A673 (cell line): ENCODE data around the gene MOGAT3. TPM values are rescaled to one million over a fixed set of nuclear protein-coding genes. Genes with fewer than 3 reads are reported as not detected.

Source experiments
- BruUV-seq: library from RNA; stranded (reverse); fragments of 400-500 nt; replicated peaks from 2 replicates; lab custom pipeline; 2021; lab: Mats Ljungman, UMichigan
- CTCF ChIA-PET: fragments of 300-600 bp; sonication (Branson Sonifier 250); formaldehyde crosslinking; loops from one replicate; lab custom pipeline; 2022; ENCODE audit warnings: antibody characterized with exemption; lab: Charles Lee
- POLR2A ChIA-PET: fragments of 300-600 bp; sonication (Branson Sonifier 250); formaldehyde crosslinking; loops from one replicate; lab custom pipeline; 2022; ENCODE audit warnings: antibody characterized with exemption; ENCODE audit not compliant: low non-redundant PET; lab: Charles Lee
- DNase-seq: peaks from one replicate; pipeline ENCODE4 v3.0.0-alpha.2; 2015; ENCODE audit warnings: low spot score
- H3K27ac ChIP-seq: fragments of 200-600 bp; sonication (generic); 2 replicates; pipeline ENCODE4 v1.5.1; 2016; ENCODE audit warnings: mixed run types, low read depth, mild to moderate bottlenecking, mixed read lengths, antibody characterized with exemption, low read length; ENCODE audit not compliant: poor library complexity, severe bottlenecking
- H3K27me3 ChIP-seq: fragments of 200-600 bp; sonication (generic); replicated peaks from 2 replicates; pipeline ENCODE4 v1.6.1; 2017; ENCODE audit warnings: mixed run types, low read depth, mild to moderate bottlenecking, mixed read lengths, antibody characterized with exemption, low read length; ENCODE audit not compliant: insufficient read depth, poor library complexity
- H3K36me3 ChIP-seq: fragments of 200-600 bp; sonication (generic); 2 replicates; pipeline ENCODE4 v1.6.1; 2016; ENCODE audit warnings: mixed run types, mild to moderate bottlenecking, mixed read lengths, antibody characterized with exemption, low read length; ENCODE audit not compliant: insufficient read depth, poor library complexity, severe bottlenecking
- H3K4me1 ChIP-seq: fragments of 200-600 bp; sonication (generic); 2 replicates; pipeline ENCODE4 v1.6.1; 2017; ENCODE audit warnings: mixed run types, mild to moderate bottlenecking, mixed read lengths, antibody characterized with exemption, low read length; ENCODE audit not compliant: insufficient read depth, poor library complexity, severe bottlenecking
- H3K4me3 ChIP-seq: fragments of 200-600 bp; sonication (generic); 2 replicates; pipeline ENCODE4 v1.5.1; 2016; ENCODE audit warnings: low read depth, mixed run types, mild to moderate bottlenecking, mixed read lengths, low read length; ENCODE audit not compliant: poor library complexity, severe bottlenecking
- H3K9me3 ChIP-seq: fragments of 200-600 bp; sonication (generic); 2 replicates; pipeline ENCODE4 v1.6.1; 2016; ENCODE audit warnings: mixed run types, low read depth, mild to moderate bottlenecking, mixed read lengths, antibody characterized with exemption, low read length; ENCODE audit not compliant: poor library complexity, severe bottlenecking
- EZH2 ChIP-seq: fragments of 200-600 bp; sonication (generic); IDR thresholded peaks from 2 replicates; pipeline ENCODE4 v1.6.1; 2017; ENCODE audit warnings: borderline replicate concordance, low read depth, mild to moderate bottlenecking, mixed read lengths, antibody characterized with exemption, low read length; ENCODE audit not compliant: poor library complexity, severe bottlenecking
- intact Hi-C: fragments of 100-400 bp; cut with micrococcal nuclease; formaldehyde crosslinking; loops from one replicate; pipeline ENCODE4 v1.10.0; 2022; ENCODE audit not compliant: unreplicated experiment
- total RNA-seq: library from RNA; stranded (reverse); gene quantifications from 2 replicates; pipeline ENCODE4 v1.2.3, GENCODE V29; 2021
- TF ChIP-seq, protein P1 (sequence below): fragments of 300-800, 200-600 bp; sonication (generic); conservative IDR thresholded peaks from 2 replicates; pipeline ENCODE4 v1.5.1; 2017; ENCODE audit warnings: low read depth, mild to moderate bottlenecking, antibody characterized with exemption, low read length, moderate library complexity, mixed read lengths

MOGAT3 gene
- total RNA-seq, 1 experiment from 2014 or later, result not detected

DNA sequence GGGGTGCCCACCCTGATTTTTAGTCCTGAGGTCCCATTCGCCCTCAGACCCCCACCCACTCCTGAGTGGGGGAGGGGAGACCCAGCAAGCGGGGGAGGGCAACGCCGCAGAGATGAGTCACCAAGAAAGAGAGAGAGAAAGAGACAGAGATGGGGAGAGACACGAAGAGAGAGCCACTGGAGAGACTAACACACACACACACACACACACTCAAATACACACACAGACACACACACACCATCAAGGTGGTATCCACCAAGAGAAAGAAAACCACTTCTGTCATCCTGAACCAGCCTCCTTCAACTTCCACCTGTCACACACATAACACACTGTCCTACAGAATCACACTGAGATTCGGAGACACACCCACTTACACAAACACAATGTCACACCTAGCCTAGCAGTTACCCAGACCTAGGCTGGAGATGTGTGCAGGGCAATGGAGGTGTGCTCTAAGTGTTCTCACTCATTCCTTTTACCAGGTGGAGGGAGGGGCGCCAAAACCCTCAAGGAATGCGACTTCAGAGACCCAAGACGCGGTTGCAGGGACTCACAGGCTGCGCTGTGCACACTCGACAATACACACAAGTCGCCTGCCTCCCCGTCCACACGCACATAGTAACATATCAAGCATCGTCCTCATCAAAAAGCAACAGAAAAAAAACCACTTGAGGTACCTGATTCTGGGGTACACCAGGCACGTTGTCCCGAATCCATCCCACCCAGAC lies 31.6 kb downstream of the MOGAT3 start:
- Histone ChIP-seq H3K36me3 (no peaks in the 10 kb centered on the region), H3K27ac (no peak overlapping the region), H3K4me3 (no peak overlapping the region), H3K9me3 (no peaks in the 10 kb centered on the region), H3K4me1 (peaks cover 64% of the 10 kb centered on the region), H3K27me3 (peaks cover 69% of the 10 kb centered on the region)
- intact Hi-C loops, result no loop called here
- DNase-seq, result no peak
- POLR2A ChIA-PET, result no interaction called here
- no TSS peak for BruUV-seq
- CTCF ChIA-PET, result interaction anchor here (0.6 kb wide), 1 partner anchor 25 kb away, joined by 3 read pairs; no protein-coding TSS in a partner anchor
- TF ChIP-seq, protein P1, sequence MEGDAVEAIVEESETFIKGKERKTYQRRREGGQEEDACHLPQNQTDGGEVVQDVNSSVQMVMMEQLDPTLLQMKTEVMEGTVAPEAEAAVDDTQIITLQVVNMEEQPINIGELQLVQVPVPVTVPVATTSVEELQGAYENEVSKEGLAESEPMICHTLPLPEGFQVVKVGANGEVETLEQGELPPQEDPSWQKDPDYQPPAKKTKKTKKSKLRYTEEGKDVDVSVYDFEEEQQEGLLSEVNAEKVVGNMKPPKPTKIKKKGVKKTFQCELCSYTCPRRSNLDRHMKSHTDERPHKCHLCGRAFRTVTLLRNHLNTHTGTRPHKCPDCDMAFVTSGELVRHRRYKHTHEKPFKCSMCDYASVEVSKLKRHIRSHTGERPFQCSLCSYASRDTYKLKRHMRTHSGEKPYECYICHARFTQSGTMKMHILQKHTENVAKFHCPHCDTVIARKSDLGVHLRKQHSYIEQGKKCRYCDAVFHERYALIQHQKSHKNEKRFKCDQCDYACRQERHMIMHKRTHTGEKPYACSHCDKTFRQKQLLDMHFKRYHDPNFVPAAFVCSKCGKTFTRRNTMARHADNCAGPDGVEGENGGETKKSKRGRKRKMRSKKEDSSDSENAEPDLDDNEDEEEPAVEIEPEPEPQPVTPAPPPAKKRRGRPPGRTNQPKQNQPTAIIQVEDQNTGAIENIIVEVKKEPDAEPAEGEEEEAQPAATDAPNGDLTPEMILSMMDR, result no peak
- TF ChIP-seq EZH2, result no peak

DNA sequence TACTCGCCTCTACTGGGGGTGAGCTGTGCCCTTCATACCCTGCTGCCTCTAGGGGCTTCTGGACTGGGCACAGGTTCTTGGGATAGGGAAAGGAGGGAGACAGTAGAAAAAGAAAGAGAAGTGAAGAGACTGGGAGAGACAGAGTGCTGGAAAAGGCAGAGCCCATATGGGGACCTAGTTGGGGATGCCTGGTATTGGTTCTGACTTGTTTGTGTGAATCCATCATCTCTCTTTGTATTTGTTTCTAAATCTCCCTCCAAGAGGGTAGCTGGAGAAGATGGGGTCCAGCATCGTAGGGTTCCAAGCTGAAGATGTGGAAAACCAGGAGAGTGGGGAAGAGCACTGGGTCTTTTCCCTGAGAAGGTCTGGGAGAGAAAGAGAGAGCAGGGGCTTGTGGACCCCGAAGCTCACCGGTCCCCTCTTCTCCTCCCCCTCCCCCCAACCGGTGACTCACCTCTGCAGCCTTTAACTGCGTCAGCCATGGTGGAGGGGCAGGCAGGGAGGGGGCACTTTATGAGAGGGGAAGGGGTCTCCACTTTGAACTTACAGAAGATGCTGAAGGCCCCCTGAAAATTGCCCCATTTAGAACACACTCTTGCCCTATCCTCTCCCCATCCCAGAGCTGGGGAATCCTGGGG lies 32.3 kb downstream of the MOGAT3 start:
- H3K9me3 ChIP-seq, result no peaks in the 10 kb centered on the region
- TF ChIP-seq EZH2, result no peak
- TF ChIP-seq, protein P1, result no peak
- H3K4me1 ChIP-seq, result peaks cover 63% of the 10 kb centered on the region
- no peak overlapping the region for H3K27ac ChIP-seq
- no peak overlapping the region for H3K4me3 ChIP-seq
- peaks cover 70% of the 10 kb centered on the region for H3K27me3 ChIP-seq
- CTCF ChIA-PET, result interaction anchor here (0.6 kb wide), 1 partner anchor 24 kb away, joined by 3 read pairs; no protein-coding TSS in a partner anchor
- DNase-seq, result no peak
- POLR2A ChIA-PET, result no interaction called here
- no TSS peak for BruUV-seq
- intact Hi-C loops, result no loop called here
- no peaks in the 10 kb centered on the region for H3K36me3 ChIP-seq

DNA sequence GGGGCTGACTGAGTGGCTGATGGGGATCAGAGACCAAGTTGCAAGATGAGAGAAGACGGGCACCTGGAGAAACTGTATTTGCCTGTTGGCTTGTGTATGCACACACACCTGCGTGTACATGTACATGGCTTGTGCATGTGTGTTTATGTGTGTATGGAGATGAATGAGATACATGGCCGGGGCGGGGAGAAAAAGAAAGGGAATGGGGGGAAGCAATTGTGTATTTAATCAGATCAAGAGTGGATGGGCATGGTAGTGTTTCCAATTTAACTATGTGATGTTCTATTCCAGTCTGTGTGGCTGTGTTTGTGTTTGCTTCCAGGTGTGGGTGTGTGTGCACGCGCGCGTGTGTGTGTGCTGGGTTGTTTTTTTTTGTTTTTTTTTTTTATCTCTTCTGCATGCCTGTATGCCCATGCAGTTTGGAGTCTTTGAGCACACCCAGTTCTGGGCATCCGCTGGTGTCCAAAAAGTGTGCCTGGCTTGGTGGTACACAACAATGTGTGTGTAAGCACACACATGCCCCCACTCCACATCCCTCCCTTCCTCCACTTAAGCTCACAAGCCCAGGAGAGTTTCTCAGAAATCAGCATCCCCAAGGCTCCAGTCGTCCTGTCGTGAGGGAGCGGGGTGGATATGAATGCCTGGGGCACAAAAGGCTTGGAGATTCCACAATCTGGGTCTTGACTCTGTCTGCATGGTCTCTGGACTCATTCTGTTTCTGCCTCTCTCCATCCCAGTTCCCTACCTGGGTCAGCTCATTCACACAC lies 33.0 kb downstream of the MOGAT3 start:
- no TSS peak for BruUV-seq
- POLR2A ChIA-PET, result no interaction called here

More for the DNA sequence above, 33.0 kb downstream of the MOGAT3 start:
- Histone ChIP-seq H3K9me3 (no peaks in the 10 kb centered on the region), H3K36me3 (no peaks in the 10 kb centered on the region), H3K27me3 (peaks cover 63% of the 10 kb centered on the region), H3K4me1 (peaks cover 56% of the 10 kb centered on the region), H3K27ac (no peak overlapping the region), H3K4me3 (no peak overlapping the region)
- no peak for DNase-seq
- TF ChIP-seq, protein P1, result no peak
- no peak for TF ChIP-seq EZH2
- intact Hi-C loops, result no loop called here
- CTCF ChIA-PET, result no interaction called here
